Colonic mucosa (tissue), 4 donors: ENCODE measurements around the gene HERC3. TPM values are rescaled to one million over a fixed set of nuclear protein-coding genes. Genes with fewer than 3 reads are reported as not detected.

Experiments
- DNase-seq: peaks from one replicate; pipeline ENCODE4 v3.0.0-alpha.2; 2020
- H3K27ac ChIP-seq: fragments of 200-600 bp; one replicate; pipeline ENCODE4 v1.8.0; 2021
- H3K27me3 ChIP-seq: fragments of 200-600 bp; one replicate; pipeline ENCODE4 v1.8.0; 2021
- H3K36me3 ChIP-seq: fragments of 200-600 bp; one replicate; pipeline ENCODE4 v1.8.0; 2021
- H3K4me1 ChIP-seq: fragments of 200-600 bp; one replicate; pipeline ENCODE4 v1.8.0; 2021; ENCODE audit warnings: mild to moderate bottlenecking
- H3K4me3 ChIP-seq: fragments of 200-600 bp; one replicate; pipeline ENCODE4 v1.8.0; 2021
- H3K9ac ChIP-seq, 2 donors: one replicate each; pipeline ENCODE4 v1.7.0; 2013; ENCODE audit warnings: control low read depth in 2 of 2, low read depth in 2 of 2, low read length in 2 of 2
- H3K9me3 ChIP-seq: fragments of 200-600 bp; one replicate; pipeline ENCODE4 v1.8.0; 2021
- intact Hi-C: fragments of 100-400 bp; cut with DNase I; formaldehyde crosslinking; loops from one replicate; pipeline ENCODE4 v1.14.1; 2022
- total RNA-seq, 2 donors: library from RNA; stranded (reverse); fragmentation: NEBNext Ultra II Directional in 1 of 2; extraction: Animal tissue kit (Norgen Biotek cat#: 25700) in 1 of 2; gene quantifications; one replicate each; pipeline ENCODE4 v1.2.1, GENCODE V29; 2021
- TF ChIP-seq, protein P1 (sequence below): fragments of 200-600 bp; IDR thresholded peaks from one replicate; pipeline ENCODE4 v1.8.0; 2022; ENCODE audit warnings: antibody characterized with exemption, mild to moderate bottlenecking
- donor health status: healthy.
- donor health status: DM: no; HTN: no; CAD: no.
- donor health status: DM: no; HTN: no; CAD: no.

HERC3 gene
- total RNA-seq, 2 donors from 2014 or later = 23.0 to 51.4 TPM

GRCh38 chr4:88745175-88745574 lies 152.9 kb downstream of the HERC3 start:
- Histone ChIP-seq H3K9me3 (no peaks in the 10 kb centered on the region), H3K36me3 (peaks cover 13% of the 10 kb centered on the region), H3K4me1 (no peaks in the 10 kb centered on the region), H3K9ac (no peak overlapping the region), H3K27me3 (no peaks in the 10 kb centered on the region), H3K4me3 (no peak overlapping the region), H3K27ac (no peak overlapping the region)
- TF ChIP-seq, protein P1, sequence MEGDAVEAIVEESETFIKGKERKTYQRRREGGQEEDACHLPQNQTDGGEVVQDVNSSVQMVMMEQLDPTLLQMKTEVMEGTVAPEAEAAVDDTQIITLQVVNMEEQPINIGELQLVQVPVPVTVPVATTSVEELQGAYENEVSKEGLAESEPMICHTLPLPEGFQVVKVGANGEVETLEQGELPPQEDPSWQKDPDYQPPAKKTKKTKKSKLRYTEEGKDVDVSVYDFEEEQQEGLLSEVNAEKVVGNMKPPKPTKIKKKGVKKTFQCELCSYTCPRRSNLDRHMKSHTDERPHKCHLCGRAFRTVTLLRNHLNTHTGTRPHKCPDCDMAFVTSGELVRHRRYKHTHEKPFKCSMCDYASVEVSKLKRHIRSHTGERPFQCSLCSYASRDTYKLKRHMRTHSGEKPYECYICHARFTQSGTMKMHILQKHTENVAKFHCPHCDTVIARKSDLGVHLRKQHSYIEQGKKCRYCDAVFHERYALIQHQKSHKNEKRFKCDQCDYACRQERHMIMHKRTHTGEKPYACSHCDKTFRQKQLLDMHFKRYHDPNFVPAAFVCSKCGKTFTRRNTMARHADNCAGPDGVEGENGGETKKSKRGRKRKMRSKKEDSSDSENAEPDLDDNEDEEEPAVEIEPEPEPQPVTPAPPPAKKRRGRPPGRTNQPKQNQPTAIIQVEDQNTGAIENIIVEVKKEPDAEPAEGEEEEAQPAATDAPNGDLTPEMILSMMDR = no peak
- DNase-seq = no peak
- intact Hi-C loops = no loop called here

DNA sequence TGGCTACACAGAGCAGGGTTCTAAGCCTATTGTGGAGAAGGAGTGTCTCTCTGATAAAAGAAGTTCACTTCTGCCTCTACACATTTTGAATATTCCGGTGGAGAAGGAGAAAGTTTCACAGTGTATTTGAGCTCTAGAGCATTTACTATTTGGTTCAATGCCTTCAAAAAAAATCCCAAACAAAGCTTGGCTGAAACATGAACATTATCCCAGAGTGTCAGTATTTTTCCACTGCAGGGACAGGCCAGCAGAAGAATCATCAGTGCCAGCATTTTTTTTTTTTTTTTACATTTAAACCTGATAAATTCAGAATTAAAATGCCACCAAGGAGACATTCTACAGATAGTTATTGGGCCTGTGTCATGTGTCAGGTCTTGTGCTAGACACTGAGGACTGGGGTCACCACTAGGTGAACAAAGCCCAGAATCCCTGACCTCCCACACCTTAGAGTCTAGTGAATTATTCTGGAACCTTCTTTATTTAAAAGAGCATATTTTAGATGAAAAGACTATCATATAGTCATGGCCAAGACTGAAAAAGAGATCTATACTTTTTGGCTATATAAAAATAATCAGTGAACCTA lies 153.4 kb downstream of the HERC3 start:
- intact Hi-C loops = no loop called here
- Histone ChIP-seq H3K27me3 (no peaks in the 10 kb centered on the region), H3K4me3 (no peak overlapping the region), H3K4me1 (no peaks in the 10 kb centered on the region), H3K27ac (no peak overlapping the region), H3K9me3 (no peaks in the 10 kb centered on the region), H3K36me3 (peaks cover 13% of the 10 kb centered on the region), H3K9ac (no peak overlapping the region)
- TF ChIP-seq, protein P1 = no peak
- DNase-seq = no peak

GRCh38 chr4:88746206-88746605 lies 153.9 kb downstream of the HERC3 start:
- Histone ChIP-seq H3K36me3 (peaks cover 13% of the 10 kb centered on the region), H3K27me3 (no peaks in the 10 kb centered on the region), H3K4me3 (no peak overlapping the region), H3K4me1 (no peaks in the 10 kb centered on the region), H3K27ac (no peak overlapping the region), H3K9me3 (no peaks in the 10 kb centered on the region), H3K9ac (no peak overlapping the region)
- intact Hi-C loops = no loop called here
- TF ChIP-seq, protein P1 = no peak
- no peak for DNase-seq

GRCh38 chr4:88747351-88747750 lies 155.1 kb downstream of the HERC3 start:
- TF ChIP-seq, protein P1 = no peak
- peaks cover 13% of the 10 kb centered on the region for H3K36me3 ChIP-seq
- intact Hi-C loops = no loop called here
- no peaks in the 10 kb centered on the region for H3K9me3 ChIP-seq
- H3K4me1 ChIP-seq = no peaks in the 10 kb centered on the region
- H3K27ac ChIP-seq = no peak overlapping the region
- H3K4me3 ChIP-seq = no peak overlapping the region
- H3K27me3 ChIP-seq = no peaks in the 10 kb centered on the region
- no peak for DNase-seq
- H3K9ac ChIP-seq = no peak overlapping the region

DNA sequence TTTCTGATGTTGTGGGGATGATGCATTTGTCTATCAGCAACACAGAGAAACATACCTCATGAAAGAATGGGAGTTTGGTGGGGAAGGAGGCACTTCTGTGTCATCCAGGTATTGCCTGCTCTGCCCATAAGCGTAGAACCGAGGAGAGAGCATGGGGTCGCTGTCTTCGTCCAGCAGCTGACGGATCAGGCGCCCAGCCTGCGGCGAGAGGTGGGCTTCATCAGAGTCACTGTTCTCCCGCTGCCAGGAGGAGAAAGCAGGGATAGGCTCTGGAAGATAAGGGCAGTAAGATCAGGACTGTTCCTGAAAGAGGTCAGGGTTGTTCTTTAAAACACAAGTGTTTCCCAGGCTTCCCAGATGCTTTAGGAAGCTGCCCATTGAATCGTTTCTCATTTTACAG lies 158.1 kb downstream of the HERC3 start:
- no peak overlapping the region for H3K27ac ChIP-seq
- H3K9ac ChIP-seq = no peak overlapping the region
- H3K4me1 ChIP-seq = no peaks in the 10 kb centered on the region
- intact Hi-C loops = no loop called here
- H3K9me3 ChIP-seq = no peaks in the 10 kb centered on the region
- no peak for DNase-seq
- TF ChIP-seq, protein P1 = no peak
- H3K36me3 ChIP-seq = peaks cover 9% of the 10 kb centered on the region
- no peak overlapping the region for H3K4me3 ChIP-seq
- no peaks in the 10 kb centered on the region for H3K27me3 ChIP-seq
